HG03354 (cell line): Measurements from ENCODE around the gene LRRC28.

Source experiments
- ATAC-seq: cut with Tn5 transposase; IDR thresholded peaks from one replicate; pipeline ENCODE4 v1.9.1; 2021; ENCODE audit warnings: mild to moderate bottlenecking; ENCODE audit not compliant: unreplicated experiment, poor library complexity, severe bottlenecking

Gene LRRC28

GRCh38 chr15:99429681-99430081 is 178.4 kb downstream of the LRRC28 start:
- ATAC-seq: no peak

GRCh38 chr15:99430881-99431401 is 179.7 kb downstream of the LRRC28 start:
- no peak for ATAC-seq

- ATAC-seq: no peak
These were observed 180.4 kb downstream of the LRRC28 start for GRCh38 chr15:99431661-99432091.

- ATAC-seq: no peak
These were observed 181.2 kb downstream of the LRRC28 start for GRCh38 chr15:99432271-99433025.

GRCh38 chr15:99433026-99433756 is 181.9 kb downstream of the LRRC28 start:
- ATAC-seq: no peak

GRCh38 chr15:99433757-99434450 is 182.6 kb downstream of the LRRC28 start:
- no peak for ATAC-seq

GRCh38 chr15:99434506-99435112 is 183.3 kb downstream of the LRRC28 start:
- no peak for ATAC-seq

GRCh38 chr15:99435113-99435695 is 183.9 kb downstream of the LRRC28 start:
- ATAC-seq: no peak

- no peak for ATAC-seq
These were observed 184.7 kb downstream of the LRRC28 start for GRCh38 chr15:99435877-99436541.

GRCh38 chr15:99436542-99437314 is 185.4 kb downstream of the LRRC28 start:
- no peak for ATAC-seq

- ATAC-seq: no peak
These were observed 186.3 kb downstream of the LRRC28 start for GRCh38 chr15:99437315-99438223.

GRCh38 chr15:99438224-99438585 is 186.9 kb downstream of the LRRC28 start:
- no peak for ATAC-seq

GRCh38 chr15:99438691-99439523 is 187.6 kb downstream of the LRRC28 start:
- no peak for ATAC-seq

GRCh38 chr15:99439524-99439835 is 188.2 kb downstream of the LRRC28 start:
- ATAC-seq: no peak

GRCh38 chr15:99440029-99440428 is 188.7 kb downstream of the LRRC28 start:
- ATAC-seq: no peak
